PC-9 (cell line): ENCODE measurements around the gene ZNF480.

Experiments used
- EZH2 ChIP-seq: fragments of 200-600 bp; sonication (generic); IDR thresholded peaks from 2 replicates; pipeline ENCODE4 v1.8.0; 2017; ENCODE audit warnings: antibody characterized with exemption, low read depth
- TF ChIP-seq, protein P1 (sequence below): fragments of 200-600 bp; sonication (generic); conservative IDR thresholded peaks from 2 replicates; pipeline ENCODE4 v1.6.1; 2017; ENCODE audit warnings: mixed run types, antibody characterized with exemption, mild to moderate bottlenecking, moderate library complexity

DNA sequence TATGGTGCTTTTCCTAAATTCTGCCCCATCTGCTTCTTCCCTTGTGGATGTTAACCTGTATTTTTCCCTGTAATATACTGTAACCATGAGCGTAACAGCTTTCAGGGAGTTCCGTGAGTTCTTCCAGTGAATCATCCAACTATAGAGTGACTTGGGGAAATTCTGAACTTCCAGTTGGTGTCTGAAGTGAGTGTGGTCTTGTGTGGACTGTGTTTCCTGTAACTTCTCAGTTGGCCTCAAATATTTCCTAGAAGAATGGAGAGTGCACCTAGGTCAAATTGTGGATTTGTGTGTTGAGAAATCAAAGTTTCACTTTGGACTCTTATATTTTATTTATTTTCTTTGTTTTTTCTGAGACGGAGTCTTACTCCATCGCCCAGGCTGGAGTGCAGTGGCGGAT, 38.5 kb upstream of the ZNF480 start:
- TF ChIP-seq, protein P1, sequence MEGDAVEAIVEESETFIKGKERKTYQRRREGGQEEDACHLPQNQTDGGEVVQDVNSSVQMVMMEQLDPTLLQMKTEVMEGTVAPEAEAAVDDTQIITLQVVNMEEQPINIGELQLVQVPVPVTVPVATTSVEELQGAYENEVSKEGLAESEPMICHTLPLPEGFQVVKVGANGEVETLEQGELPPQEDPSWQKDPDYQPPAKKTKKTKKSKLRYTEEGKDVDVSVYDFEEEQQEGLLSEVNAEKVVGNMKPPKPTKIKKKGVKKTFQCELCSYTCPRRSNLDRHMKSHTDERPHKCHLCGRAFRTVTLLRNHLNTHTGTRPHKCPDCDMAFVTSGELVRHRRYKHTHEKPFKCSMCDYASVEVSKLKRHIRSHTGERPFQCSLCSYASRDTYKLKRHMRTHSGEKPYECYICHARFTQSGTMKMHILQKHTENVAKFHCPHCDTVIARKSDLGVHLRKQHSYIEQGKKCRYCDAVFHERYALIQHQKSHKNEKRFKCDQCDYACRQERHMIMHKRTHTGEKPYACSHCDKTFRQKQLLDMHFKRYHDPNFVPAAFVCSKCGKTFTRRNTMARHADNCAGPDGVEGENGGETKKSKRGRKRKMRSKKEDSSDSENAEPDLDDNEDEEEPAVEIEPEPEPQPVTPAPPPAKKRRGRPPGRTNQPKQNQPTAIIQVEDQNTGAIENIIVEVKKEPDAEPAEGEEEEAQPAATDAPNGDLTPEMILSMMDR: no peak
- no peak for TF ChIP-seq EZH2
